SK-N-SH treated with all-trans-retinoic acid at 6 μM for 48 hours (cell line): ENCODE data around the gene VIT.
A peak's percentile ranks its signal among the peaks of the same experiment; 100 is the strongest.

Experiments
- ATAC-seq: fragments of 200-7000 bp; cut with Tn5 transposase; 3 replicates; pipeline ENCODE4 v1.9.1; 2020; ENCODE audit warnings: mild to moderate bottlenecking, moderate library complexity
- ARNTL ChIP-seq: fragments of 450-650 bp; formaldehyde crosslinking; IDR thresholded peaks from 2 replicates; pipeline ENCODE4 v1.5.0; 2020; ENCODE audit warnings: low read depth, mild to moderate bottlenecking, moderate library complexity, borderline replicate concordance
- CREB5 ChIP-seq: fragments of 250-450 bp; sonication (Bioruptor Pico); IDR thresholded peaks from 2 replicates; pipeline ENCODE4 v1.5.1; 2020; ENCODE audit warnings: low read depth, mild to moderate bottlenecking, moderate library complexity
- CSDC2 ChIP-seq: fragments of 250-450 bp; sonication (Bioruptor Pico); IDR thresholded peaks from 2 replicates; pipeline ENCODE4 v1.5.0; 2020; ENCODE audit warnings: mild to moderate bottlenecking, moderate library complexity
- CSRNP3 ChIP-seq: fragments of 250-450 bp; sonication (Bioruptor Pico); IDR thresholded peaks from 2 replicates; pipeline ENCODE4 v1.5.1; 2021; ENCODE audit warnings: mild to moderate bottlenecking, moderate library complexity
- ESRRG ChIP-seq: fragments of 250-450 bp; sonication (Bioruptor Pico); IDR thresholded peaks from 2 replicates; pipeline ENCODE4 v1.6.1; 2021; ENCODE audit warnings: mild to moderate bottlenecking
- GLIS3 ChIP-seq: fragments of 250-450 bp; sonication (Bioruptor Pico); IDR thresholded peaks from 2 replicates; pipeline ENCODE4 v1.5.0; 2020; ENCODE audit warnings: mild to moderate bottlenecking, moderate library complexity
- ISL1 ChIP-seq: fragments of 250-450 bp; sonication (Bioruptor Pico); IDR thresholded peaks from 2 replicates; pipeline ENCODE4 v2.1.2; 2022; ENCODE audit warnings: mild to moderate bottlenecking, moderate library complexity
- OSR1 ChIP-seq: fragments of 250-450 bp; sonication (Bioruptor Pico); IDR thresholded peaks from 2 replicates; pipeline ENCODE4 v1.8.0; 2022; ENCODE audit warnings: moderate library complexity, mild to moderate bottlenecking, inconsistent platforms
- PATZ1 ChIP-seq: fragments of 250-450 bp; sonication (Bioruptor Pico); IDR thresholded peaks from 2 replicates; pipeline ENCODE4 v1.8.0; 2020; ENCODE audit warnings: mild to moderate bottlenecking, moderate library complexity, borderline replicate concordance
- PPARA ChIP-seq: fragments of 250-450 bp; sonication (Bioruptor Pico); IDR thresholded peaks from 2 replicates; pipeline ENCODE4 v1.5.0; 2020; ENCODE audit warnings: mild to moderate bottlenecking, borderline replicate concordance
- RARB ChIP-seq: fragments of 250-450 bp; sonication (Bioruptor Pico); IDR thresholded peaks from 2 replicates; pipeline ENCODE4 v1.8.0; 2021; ENCODE audit warnings: mild to moderate bottlenecking, moderate library complexity
- SNAI2 ChIP-seq: fragments of 250-450 bp; sonication (Bioruptor Pico); IDR thresholded peaks from 2 replicates; pipeline ENCODE4 v1.5.0; 2020; ENCODE audit warnings: mild to moderate bottlenecking, moderate library complexity
- TCF4 ChIP-seq: fragments of 250-450 bp; sonication (Bioruptor Pico); IDR thresholded peaks from 2 replicates; pipeline ENCODE4 v1.8.0; 2021; ENCODE audit warnings: mild to moderate bottlenecking, moderate library complexity, borderline replicate concordance
- TOX ChIP-seq: fragments of 250-450 bp; sonication (Bioruptor Pico); IDR thresholded peaks from 2 replicates; pipeline ENCODE4 v1.8.0; 2021; ENCODE audit warnings: mild to moderate bottlenecking, moderate library complexity, borderline replicate concordance
- ZFP30 ChIP-seq: fragments of 450-650 bp; formaldehyde crosslinking; IDR thresholded peaks from 2 replicates; pipeline ENCODE4 v1.5.0; 2022; ENCODE audit warnings: mild to moderate bottlenecking, moderate library complexity
- ZNF565 ChIP-seq: fragments of 450-650 bp; formaldehyde crosslinking; conservative IDR thresholded peaks from 2 replicates; pipeline ENCODE4 v1.5.0; 2020; ENCODE audit warnings: low read depth, mild to moderate bottlenecking, moderate library complexity
- ZNF70 ChIP-seq: fragments of 450-650 bp; formaldehyde crosslinking; IDR thresholded peaks from 2 replicates; pipeline ENCODE4 v1.5.0; 2020; ENCODE audit warnings: mild to moderate bottlenecking, moderate library complexity
- ZNF8 ChIP-seq: fragments of 450-650 bp; formaldehyde crosslinking; IDR thresholded peaks from 2 replicates; pipeline ENCODE4 v1.5.0; 2020; ENCODE audit warnings: mild to moderate bottlenecking, moderate library complexity
- TF ChIP-seq, protein P1 (sequence below): fragments of 250-450 bp; sonication (Bioruptor Pico); IDR thresholded peaks from 2 replicates; pipeline ENCODE4 v1.5.0; 2020; ENCODE audit warnings: mild to moderate bottlenecking, moderate library complexity
- TF ChIP-seq, protein P2 (sequence below): fragments of 250-450 bp; sonication (Bioruptor Pico); IDR thresholded peaks from 2 replicates; pipeline ENCODE4 v1.8.0; 2021; ENCODE audit warnings: low read depth, mild to moderate bottlenecking, moderate library complexity, borderline replicate concordance

Gene VIT

DNA sequence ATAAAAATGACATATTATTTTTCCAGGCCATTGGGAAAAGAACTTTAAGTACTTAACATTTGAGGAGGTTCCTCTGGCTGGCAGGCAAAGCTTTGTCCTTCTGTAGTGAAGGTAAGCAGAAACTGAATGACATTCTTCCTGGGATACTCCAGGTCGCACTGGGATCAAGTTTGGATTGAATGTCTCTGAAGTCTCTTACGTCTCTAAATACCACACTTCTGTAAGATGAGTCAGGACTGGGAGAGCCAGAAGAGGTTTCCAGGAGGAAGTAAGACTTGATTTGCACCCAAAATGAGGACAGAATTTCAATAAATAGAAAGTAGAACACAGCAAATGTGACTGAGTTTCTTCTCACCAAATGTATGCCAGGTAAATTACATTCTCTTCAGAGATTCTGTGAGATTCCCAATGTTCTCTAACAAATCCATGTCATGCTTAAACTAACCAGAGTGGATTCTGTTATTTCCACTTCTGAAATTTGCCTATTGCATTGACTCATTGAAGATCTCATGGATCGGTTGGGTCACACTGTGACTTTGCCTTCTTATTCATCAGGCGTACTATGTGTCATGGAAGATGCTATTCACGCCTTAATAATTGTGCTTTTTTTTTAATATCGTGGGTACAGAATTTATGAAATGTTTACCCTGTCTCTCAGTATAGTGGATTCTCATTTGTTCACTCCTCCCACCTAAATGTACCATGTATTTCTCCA lies 25.5 kb upstream of the VIT start (continued):
- TF ChIP-seq CSDC2 (CRISPR knock-in tag), result no peak
- no peak for TF ChIP-seq ZNF565 (CRISPR knock-in tag)
- no peak for TF ChIP-seq ARNTL (CRISPR knock-in tag)
- TF ChIP-seq ISL1 (CRISPR knock-in tag), result no peak
- TF ChIP-seq OSR1, result no peak
- TF ChIP-seq, protein P1, sequence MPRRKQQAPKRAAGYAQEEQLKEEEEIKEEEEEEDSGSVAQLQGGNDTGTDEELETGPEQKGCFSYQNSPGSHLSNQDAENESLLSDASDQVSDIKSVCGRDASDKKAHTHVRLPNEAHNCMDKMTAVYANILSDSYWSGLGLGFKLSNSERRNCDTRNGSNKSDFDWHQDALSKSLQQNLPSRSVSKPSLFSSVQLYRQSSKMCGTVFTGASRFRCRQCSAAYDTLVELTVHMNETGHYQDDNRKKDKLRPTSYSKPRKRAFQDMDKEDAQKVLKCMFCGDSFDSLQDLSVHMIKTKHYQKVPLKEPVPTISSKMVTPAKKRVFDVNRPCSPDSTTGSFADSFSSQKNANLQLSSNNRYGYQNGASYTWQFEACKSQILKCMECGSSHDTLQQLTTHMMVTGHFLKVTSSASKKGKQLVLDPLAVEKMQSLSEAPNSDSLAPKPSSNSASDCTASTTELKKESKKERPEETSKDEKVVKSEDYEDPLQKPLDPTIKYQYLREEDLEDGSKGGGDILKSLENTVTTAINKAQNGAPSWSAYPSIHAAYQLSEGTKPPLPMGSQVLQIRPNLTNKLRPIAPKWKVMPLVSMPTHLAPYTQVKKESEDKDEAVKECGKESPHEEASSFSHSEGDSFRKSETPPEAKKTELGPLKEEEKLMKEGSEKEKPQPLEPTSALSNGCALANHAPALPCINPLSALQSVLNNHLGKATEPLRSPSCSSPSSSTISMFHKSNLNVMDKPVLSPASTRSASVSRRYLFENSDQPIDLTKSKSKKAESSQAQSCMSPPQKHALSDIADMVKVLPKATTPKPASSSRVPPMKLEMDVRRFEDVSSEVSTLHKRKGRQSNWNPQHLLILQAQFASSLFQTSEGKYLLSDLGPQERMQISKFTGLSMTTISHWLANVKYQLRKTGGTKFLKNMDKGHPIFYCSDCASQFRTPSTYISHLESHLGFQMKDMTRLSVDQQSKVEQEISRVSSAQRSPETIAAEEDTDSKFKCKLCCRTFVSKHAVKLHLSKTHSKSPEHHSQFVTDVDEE (CRISPR knock-in tag), result no peak
- TF ChIP-seq TOX (CRISPR knock-in tag), result no peak
- TF ChIP-seq ESRRG (CRISPR knock-in tag), result no peak
- TF ChIP-seq ZNF8 (CRISPR knock-in tag), result no peak

DNA sequence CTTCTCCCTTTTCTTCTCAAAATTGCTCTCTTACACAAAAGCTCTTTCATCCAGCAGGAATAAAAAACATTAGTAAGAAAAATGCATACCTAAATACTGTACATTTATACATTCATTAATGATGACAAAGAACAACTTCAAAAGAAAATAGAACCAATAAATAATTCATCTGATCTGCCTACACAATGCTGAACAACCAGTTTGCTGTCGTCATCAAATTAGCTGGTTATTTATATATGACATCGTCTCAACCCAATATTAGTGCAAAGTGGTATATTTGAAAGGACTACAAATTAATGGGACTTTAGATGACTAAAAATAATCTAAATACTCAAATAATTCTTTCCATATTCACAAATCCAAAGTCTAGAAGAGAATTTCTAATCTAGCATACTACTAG lies 24.8 kb upstream of the VIT start:
- no peak for ATAC-seq
- TF ChIP-seq PATZ1 (CRISPR knock-in tag), result no peak
- TF ChIP-seq SNAI2 (CRISPR knock-in tag), result no peak
- no peak for TF ChIP-seq CSDC2 (CRISPR knock-in tag)
- no peak for TF ChIP-seq ZFP30 (CRISPR knock-in tag)
- no peak for TF ChIP-seq ARNTL (CRISPR knock-in tag)
- TF ChIP-seq GLIS3, result no peak
- no peak for TF ChIP-seq ESRRG (CRISPR knock-in tag)
- no peak for TF ChIP-seq PPARA (CRISPR knock-in tag)
- TF ChIP-seq, protein P2, sequence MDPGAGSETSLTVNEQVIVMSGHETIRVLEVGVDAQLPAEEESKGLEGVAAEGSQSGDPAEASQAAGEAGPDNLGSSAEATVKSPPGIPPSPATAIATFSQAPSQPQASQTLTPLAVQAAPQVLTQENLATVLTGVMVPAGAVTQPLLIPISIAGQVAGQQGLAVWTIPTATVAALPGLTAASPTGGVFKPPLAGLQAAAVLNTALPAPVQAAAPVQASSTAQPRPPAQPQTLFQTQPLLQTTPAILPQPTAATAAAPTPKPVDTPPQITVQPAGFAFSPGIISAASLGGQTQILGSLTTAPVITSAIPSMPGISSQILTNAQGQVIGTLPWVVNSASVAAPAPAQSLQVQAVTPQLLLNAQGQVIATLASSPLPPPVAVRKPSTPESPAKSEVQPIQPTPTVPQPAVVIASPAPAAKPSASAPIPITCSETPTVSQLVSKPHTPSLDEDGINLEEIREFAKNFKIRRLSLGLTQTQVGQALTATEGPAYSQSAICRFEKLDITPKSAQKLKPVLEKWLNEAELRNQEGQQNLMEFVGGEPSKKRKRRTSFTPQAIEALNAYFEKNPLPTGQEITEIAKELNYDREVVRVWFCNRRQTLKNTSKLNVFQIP (CRISPR knock-in tag), result no peak
- no peak for TF ChIP-seq CSRNP3 (CRISPR knock-in tag)
- TF ChIP-seq OSR1, result no peak
- no peak for TF ChIP-seq TCF4 (CRISPR knock-in tag)
- TF ChIP-seq ZNF70 (CRISPR knock-in tag), result no peak
- no peak for TF ChIP-seq ISL1 (CRISPR knock-in tag)
- TF ChIP-seq TOX (CRISPR knock-in tag), result no peak

- ATAC-seq, result peak; percentile 88
- TF ChIP-seq TCF4 (CRISPR knock-in tag), result no peak
- no peak for TF ChIP-seq RARB (CRISPR knock-in tag)
- no peak for TF ChIP-seq ZNF8 (CRISPR knock-in tag)
- TF ChIP-seq ZNF70 (CRISPR knock-in tag), result no peak
- TF ChIP-seq OSR1, result no peak
- no peak for TF ChIP-seq CREB5 (CRISPR knock-in tag)
- TF ChIP-seq ISL1 (CRISPR knock-in tag), result no peak
- TF ChIP-seq CSRNP3 (CRISPR knock-in tag), result no peak
These were observed 24.3 kb upstream of the VIT start for GRCh38 chr2:36672199-36672598.
